HEK293 (cell line): ENCODE measurements around the gene CYBA.

Experiments used
- CTCF ChIA-PET: fragments of 350-600 bp; formaldehyde crosslinking; extraction: SDS; loops from one replicate; lab custom pipeline; 2021; ENCODE audit warnings: antibody characterized with exemption; lab: Yijun Ruan, JAX
- POLR2A ChIA-PET: fragments of 300-600 bp; formaldehyde crosslinking; extraction: SDS; loops from one replicate; lab custom pipeline; 2020; ENCODE audit warnings: antibody characterized with exemption, inconsistent platforms; lab: Yijun Ruan, JAX
- H3K27ac ChIP-seq: fragments of 200-500 bp; sonication (Bioruptor generic); 2 replicates; pipeline ENCODE4 v1.5.1; 2014; ENCODE audit warnings: low read depth, low read length, control low read depth, inconsistent platforms; ENCODE audit errors: extremely low read depth
- H3K36me3 ChIP-seq, 2 experiments: fragments of 200-500 bp in 1 of 2; sonication (Bioruptor generic) in 1 of 2; 1 replicate in 1 of 2; 2 replicates in 1 of 2; pipeline ENCODE4 v1.5.1; 2014 to 2017; ENCODE audit warnings: inconsistent platforms in 2 of 2, low read length in 2 of 2; ENCODE audit not compliant: control insufficient read depth in 2 of 2, insufficient read depth in 1 of 2
- H3K4me1 ChIP-seq: fragments of 200-500 bp; sonication (Bioruptor generic); 2 replicates; pipeline ENCODE4 v1.5.1; 2014; ENCODE audit warnings: mild to moderate bottlenecking, low read length, inconsistent platforms; ENCODE audit not compliant: control insufficient read depth, insufficient read depth
- H3K4me3 ChIP-seq: 2 replicates; pipeline ENCODE4 v1.5.1; 2011; ENCODE audit warnings: low read depth, mild to moderate bottlenecking, control low read depth, low read length, moderate library complexity
- H3K9me3 ChIP-seq: fragments of 200-500 bp; sonication (Bioruptor generic); 2 replicates; pipeline ENCODE4 v1.5.1; 2014; ENCODE audit warnings: low read depth, low read length, inconsistent platforms; ENCODE audit not compliant: control insufficient read depth, insufficient read depth
- GLIS1 ChIP-seq: fragments of 450-650 bp; formaldehyde crosslinking; IDR thresholded peaks from 2 replicates; pipeline ENCODE4 v1.5.1; 2016; ENCODE audit warnings: missing biosample characterization, missing genetic modification characterization
- GLIS2 ChIP-seq: fragments of 450-650 bp; formaldehyde crosslinking; IDR thresholded peaks from 2 replicates; pipeline ENCODE4 v1.5.1; 2016; ENCODE audit warnings: missing biosample characterization, missing genetic modification characterization
- SP2 ChIP-seq: fragments of 450-650 bp; formaldehyde crosslinking; IDR thresholded peaks from 2 replicates; pipeline ENCODE4 v1.5.1; 2016; ENCODE audit warnings: missing biosample characterization, missing genetic modification characterization
- YY1 ChIP-seq: fragments of 450-650 bp; formaldehyde crosslinking; IDR thresholded peaks from 2 replicates; pipeline ENCODE4 v1.5.1; 2018; ENCODE audit warnings: missing biosample characterization, missing genetic modification characterization
- ZNF175 ChIP-seq: fragments of 450-650 bp; formaldehyde crosslinking; IDR thresholded peaks from 2 replicates; pipeline ENCODE4 v1.5.1; 2016; ENCODE audit warnings: missing biosample characterization, missing genetic modification characterization
- ZNF335 ChIP-seq: fragments of 450-650 bp; formaldehyde crosslinking; conservative IDR thresholded peaks from 2 replicates; pipeline ENCODE4 v1.5.1; 2016; ENCODE audit warnings: missing biosample characterization, missing genetic modification characterization
- ZNF341 ChIP-seq: fragments of 450-650 bp; formaldehyde crosslinking; IDR thresholded peaks from 2 replicates; pipeline ENCODE4; 2016; ENCODE audit warnings: low read depth, missing biosample characterization, missing genetic modification characterization
- ZNF37A ChIP-seq: fragments of 450-650 bp; IDR thresholded peaks from 2 replicates; pipeline ENCODE4 v1.5.1; 2018; ENCODE audit warnings: missing biosample characterization, missing genetic modification characterization
- ZNF391 ChIP-seq: fragments of 450-650 bp; formaldehyde crosslinking; IDR thresholded peaks from 2 replicates; pipeline ENCODE4 v1.5.1; 2016; ENCODE audit warnings: low read depth, missing biosample characterization, missing genetic modification characterization, borderline replicate concordance
- ZNF423 ChIP-seq: fragments of 450-650 bp; formaldehyde crosslinking; IDR thresholded peaks from 2 replicates; pipeline ENCODE4 v1.5.1; 2016; ENCODE audit warnings: missing biosample characterization, missing genetic modification characterization
- ZNF76 ChIP-seq: fragments of 450-650 bp; formaldehyde crosslinking; IDR thresholded peaks from 2 replicates; pipeline ENCODE4; 2016; ENCODE audit warnings: low read depth, missing biosample characterization, missing genetic modification characterization, borderline replicate concordance
- ZNF843 ChIP-seq: fragments of 450-650 bp; formaldehyde crosslinking; IDR thresholded peaks from 2 replicates; pipeline ENCODE4 v1.5.1; 2016; ENCODE audit warnings: missing biosample characterization, missing genetic modification characterization
- TF ChIP-seq, protein P1 (sequence below): fragments of 450-650 bp; formaldehyde crosslinking; conservative IDR thresholded peaks from 2 replicates; pipeline ENCODE4 v1.5.1; 2016; ENCODE audit warnings: low read depth, missing biosample characterization, missing genetic modification characterization
- TF ChIP-seq, protein P2 (sequence below): fragments of 450-650 bp; formaldehyde crosslinking; conservative IDR thresholded peaks from 2 replicates; pipeline ENCODE4 v1.5.1; 2016; ENCODE audit warnings: low read depth, missing biosample characterization, missing genetic modification characterization
- TF ChIP-seq, protein P3 (sequence below): fragments of 450-650 bp; formaldehyde crosslinking; IDR thresholded peaks from 2 replicates; pipeline ENCODE4 v1.5.1; 2016; ENCODE audit warnings: missing biosample characterization, missing genetic modification characterization
- TF ChIP-seq, protein P4 (sequence below): fragments of 450-650 bp; formaldehyde crosslinking; IDR thresholded peaks from 2 replicates; pipeline ENCODE4 v1.5.1; 2016; ENCODE audit warnings: missing biosample characterization, missing genetic modification characterization

Gene CYBA

DNA sequence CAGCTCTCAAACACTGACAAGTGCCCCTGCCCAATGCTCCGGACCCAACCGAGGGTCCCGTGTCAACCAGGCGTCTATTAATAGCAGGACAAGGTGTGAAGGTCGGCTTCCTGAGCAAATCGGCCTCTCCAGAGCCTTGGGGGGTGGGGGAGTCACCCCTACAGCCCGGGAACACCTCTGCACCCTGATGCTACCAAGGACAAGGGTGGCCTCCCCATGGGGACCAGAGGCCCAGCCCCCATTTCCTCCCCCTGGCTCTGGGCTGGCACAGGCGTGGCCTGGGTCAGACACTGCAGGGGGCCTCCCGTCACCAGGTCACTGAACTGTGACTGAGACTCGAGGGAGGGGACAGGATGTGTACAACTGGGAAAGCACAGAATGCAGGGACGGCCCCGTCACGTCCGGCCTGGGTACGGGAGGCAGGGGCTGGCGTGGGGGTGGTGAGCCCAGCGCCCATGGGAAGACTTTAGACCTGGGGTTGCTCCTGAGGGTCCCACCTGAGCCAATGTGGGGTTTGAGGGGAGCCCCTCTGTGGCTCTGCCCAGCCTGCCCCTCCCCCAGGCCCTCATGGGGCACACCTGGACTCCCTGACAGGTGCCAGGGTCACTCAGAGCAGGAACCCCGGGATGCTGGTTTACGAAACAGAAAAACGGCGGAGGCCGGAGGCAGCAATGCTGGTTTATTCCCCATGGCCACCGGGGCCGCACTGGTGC, 579 bp upstream of the CYBA start (continued):
- TF ChIP-seq, protein P1, sequence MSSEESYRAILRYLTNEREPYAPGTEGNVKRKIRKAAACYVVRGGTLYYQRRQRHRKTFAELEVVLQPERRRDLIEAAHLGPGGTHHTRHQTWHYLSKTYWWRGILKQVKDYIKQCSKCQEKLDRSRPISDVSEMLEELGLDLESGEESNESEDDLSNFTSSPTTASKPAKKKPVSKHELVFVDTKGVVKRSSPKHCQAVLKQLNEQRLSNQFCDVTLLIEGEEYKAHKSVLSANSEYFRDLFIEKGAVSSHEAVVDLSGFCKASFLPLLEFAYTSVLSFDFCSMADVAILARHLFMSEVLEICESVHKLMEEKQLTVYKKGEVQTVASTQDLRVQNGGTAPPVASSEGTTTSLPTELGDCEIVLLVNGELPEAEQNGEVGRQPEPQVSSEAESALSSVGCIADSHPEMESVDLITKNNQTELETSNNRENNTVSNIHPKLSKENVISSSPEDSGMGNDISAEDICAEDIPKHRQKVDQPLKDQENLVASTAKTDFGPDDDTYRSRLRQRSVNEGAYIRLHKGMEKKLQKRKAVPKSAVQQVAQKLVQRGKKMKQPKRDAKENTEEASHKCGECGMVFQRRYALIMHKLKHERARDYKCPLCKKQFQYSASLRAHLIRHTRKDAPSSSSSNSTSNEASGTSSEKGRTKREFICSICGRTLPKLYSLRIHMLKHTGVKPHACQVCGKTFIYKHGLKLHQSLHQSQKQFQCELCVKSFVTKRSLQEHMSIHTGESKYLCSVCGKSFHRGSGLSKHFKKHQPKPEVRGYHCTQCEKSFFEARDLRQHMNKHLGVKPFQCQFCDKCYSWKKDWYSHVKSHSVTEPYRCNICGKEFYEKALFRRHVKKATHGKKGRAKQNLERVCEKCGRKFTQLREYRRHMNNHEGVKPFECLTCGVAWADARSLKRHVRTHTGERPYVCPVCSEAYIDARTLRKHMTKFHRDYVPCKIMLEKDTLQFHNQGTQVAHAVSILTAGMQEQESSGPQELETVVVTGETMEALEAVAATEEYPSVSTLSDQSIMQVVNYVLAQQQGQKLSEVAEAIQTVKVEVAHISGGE (tag by site-specific recombination), result no peak
- no peak for TF ChIP-seq ZNF175 (tag by site-specific recombination)
- TF ChIP-seq ZNF335 (tag by site-specific recombination), result peak; percentile 92
- TF ChIP-seq ZNF76, result 0 out of 2 replicates have a peak, but pooled peaks have one; percentile 38
- TF ChIP-seq GLIS2 (tag by site-specific recombination), result peak; percentile 80
- TF ChIP-seq ZNF391 (tag by site-specific recombination), result no peak

DNA sequence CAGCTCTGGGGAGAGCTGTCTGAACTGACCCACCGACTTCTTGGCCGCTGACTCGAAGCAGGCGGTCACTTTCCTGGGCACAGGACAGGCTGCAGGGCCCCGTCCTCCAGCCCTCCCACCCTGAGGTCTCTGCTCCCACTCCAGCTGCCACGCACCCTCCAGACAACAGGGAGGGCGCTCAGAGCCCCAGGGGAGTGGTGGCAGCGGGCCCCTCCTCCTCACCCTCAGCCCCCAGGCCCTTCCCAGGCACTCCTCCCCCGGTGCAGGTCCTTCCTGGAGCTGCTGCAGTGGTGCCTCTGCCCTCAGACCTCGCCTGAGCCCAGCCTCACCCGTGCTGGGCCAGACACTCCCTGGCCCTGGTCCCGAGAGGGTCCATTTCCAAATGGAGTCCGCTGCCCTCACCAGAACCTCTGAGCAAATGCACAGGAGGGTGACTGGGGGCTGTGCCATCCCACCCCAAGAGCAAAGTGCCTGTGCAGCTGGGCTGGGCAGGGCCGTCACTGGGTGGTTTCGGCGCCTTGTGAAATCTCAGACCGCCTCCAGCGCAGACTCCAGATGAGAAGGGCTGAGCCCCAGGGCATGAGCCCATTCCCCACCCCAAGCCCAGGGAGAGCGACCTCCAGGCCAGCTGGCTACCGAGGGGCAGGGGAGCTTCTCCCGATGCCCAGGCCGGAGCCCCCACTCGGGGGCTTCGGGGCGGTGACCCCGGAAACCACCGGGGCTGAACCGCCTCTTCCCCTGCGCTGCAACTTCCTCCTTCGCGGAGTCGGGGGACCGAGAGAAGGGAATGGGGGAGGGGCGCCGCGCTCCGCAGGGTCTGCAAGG, 717 bp downstream of the CYBA start:
- H3K27ac ChIP-seq, result peak overlapping the region; percentile 73; the same call in 1 of the 2 replicates
- peak overlapping the region; percentile 75 for H3K4me3 ChIP-seq
- no peaks in the 10 kb centered on the region for H3K9me3 ChIP-seq
- peaks cover 7% of the 10 kb centered on the region; the same call in 1 of the 2 replicates for H3K4me1 ChIP-seq
- ChIA-PET CTCF (interaction anchor here (0.5 to 1.0 kb wide), 4 partner anchors 11 to 852 kb away, joined by 3 to 5 read pairs (median 4); no protein-coding TSS in a partner anchor), POLR2A (interaction anchor here (1.1 to 1.7 kb wide), 2 partner anchors 12 to 13 kb away, joined by 4 to 5 read pairs; partner anchors contain the start of genes IL17C and MVD)
- peaks cover 0 to 21% of the 10 kb centered on the region in 2 experiments; a peak in 2 of 3 replicates for H3K36me3 ChIP-seq
- TF ChIP-seq ZNF341 (tag by site-specific recombination), result peak; percentile 93
- peak; percentile 24; the same call in 1 of the 2 replicates for TF ChIP-seq GLIS1
- peak; percentile 49; the same call in 1 of the 2 replicates for TF ChIP-seq GLIS2 (tag by site-specific recombination)
- peak; percentile 44; the same call in 1 of the 2 replicates for TF ChIP-seq ZNF423
- no peak for TF ChIP-seq ZNF843 (tag by site-specific recombination)
- TF ChIP-seq, protein P2, sequence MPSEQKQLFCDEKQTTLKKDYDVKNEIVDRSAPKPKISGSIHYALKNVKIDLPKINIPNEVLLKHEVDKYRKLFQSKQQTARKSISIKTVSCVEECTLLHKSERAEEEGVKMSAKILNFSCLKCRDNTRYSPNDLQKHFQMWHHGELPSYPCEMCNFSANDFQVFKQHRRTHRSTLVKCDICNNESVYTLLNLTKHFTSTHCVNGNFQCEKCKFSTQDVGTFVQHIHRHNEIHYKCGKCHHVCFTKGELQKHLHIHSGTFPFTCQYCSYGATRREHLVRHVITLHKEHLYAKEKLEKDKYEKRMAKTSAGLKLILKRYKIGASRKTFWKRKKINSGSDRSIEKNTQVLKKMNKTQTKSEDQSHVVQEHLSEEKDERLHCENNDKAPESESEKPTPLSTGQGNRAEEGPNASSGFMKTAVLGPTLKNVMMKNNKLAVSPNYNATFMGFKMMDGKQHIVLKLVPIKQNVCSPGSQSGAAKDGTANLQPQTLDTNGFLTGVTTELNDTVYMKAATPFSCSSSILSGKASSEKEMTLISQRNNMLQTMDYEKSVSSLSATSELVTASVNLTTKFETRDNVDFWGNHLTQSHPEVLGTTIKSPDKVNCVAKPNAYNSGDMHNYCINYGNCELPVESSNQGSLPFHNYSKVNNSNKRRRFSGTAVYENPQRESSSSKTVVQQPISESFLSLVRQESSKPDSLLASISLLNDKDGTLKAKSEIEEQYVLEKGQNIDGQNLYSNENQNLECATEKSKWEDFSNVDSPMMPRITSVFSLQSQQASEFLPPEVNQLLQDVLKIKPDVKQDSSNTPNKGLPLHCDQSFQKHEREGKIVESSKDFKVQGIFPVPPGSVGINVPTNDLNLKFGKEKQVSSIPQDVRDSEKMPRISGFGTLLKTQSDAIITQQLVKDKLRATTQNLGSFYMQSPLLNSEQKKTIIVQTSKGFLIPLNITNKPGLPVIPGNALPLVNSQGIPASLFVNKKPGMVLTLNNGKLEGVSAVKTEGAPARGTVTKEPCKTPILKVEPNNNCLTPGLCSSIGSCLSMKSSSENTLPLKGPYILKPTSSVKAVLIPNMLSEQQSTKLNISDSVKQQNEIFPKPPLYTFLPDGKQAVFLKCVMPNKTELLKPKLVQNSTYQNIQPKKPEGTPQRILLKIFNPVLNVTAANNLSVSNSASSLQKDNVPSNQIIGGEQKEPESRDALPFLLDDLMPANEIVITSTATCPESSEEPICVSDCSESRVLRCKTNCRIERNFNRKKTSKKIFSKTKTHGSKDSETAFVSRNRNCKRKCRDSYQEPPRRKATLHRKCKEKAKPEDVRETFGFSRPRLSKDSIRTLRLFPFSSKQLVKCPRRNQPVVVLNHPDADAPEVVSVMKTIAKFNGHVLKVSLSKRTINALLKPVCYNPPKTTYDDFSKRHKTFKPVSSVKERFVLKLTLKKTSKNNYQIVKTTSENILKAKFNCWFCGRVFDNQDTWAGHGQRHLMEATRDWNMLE (tag by site-specific recombination), result no peak
- TF ChIP-seq, protein P3, sequence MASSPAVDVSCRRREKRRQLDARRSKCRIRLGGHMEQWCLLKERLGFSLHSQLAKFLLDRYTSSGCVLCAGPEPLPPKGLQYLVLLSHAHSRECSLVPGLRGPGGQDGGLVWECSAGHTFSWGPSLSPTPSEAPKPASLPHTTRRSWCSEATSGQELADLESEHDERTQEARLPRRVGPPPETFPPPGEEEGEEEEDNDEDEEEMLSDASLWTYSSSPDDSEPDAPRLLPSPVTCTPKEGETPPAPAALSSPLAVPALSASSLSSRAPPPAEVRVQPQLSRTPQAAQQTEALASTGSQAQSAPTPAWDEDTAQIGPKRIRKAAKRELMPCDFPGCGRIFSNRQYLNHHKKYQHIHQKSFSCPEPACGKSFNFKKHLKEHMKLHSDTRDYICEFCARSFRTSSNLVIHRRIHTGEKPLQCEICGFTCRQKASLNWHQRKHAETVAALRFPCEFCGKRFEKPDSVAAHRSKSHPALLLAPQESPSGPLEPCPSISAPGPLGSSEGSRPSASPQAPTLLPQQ (tag by site-specific recombination), result 0 out of 2 replicates have a peak, but pooled peaks have one; percentile 17
- no peak for TF ChIP-seq ZNF37A (tag by site-specific recombination)
- TF ChIP-seq, protein P4, sequence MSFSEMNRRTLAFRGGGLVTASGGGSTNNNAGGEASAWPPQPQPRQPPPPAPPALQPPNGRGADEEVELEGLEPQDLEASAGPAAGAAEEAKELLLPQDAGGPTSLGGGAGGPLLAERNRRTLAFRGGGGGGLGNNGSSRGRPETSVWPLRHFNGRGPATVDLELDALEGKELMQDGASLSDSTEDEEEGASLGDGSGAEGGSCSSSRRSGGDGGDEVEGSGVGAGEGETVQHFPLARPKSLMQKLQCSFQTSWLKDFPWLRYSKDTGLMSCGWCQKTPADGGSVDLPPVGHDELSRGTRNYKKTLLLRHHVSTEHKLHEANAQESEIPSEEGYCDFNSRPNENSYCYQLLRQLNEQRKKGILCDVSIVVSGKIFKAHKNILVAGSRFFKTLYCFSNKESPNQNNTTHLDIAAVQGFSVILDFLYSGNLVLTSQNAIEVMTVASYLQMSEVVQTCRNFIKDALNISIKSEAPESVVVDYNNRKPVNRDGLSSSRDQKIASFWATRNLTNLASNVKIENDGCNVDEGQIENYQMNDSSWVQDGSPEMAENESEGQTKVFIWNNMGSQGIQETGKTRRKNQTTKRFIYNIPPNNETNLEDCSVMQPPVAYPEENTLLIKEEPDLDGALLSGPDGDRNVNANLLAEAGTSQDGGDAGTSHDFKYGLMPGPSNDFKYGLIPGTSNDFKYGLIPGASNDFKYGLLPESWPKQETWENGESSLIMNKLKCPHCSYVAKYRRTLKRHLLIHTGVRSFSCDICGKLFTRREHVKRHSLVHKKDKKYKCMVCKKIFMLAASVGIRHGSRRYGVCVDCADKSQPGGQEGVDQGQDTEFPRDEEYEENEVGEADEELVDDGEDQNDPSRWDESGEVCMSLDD (tag by site-specific recombination), result peak; percentile 27; the same call in 1 of the 2 replicates
- no peak for TF ChIP-seq YY1
- TF ChIP-seq SP2, result peak; percentile 42
